ENCODE data around the gene GDF15.

The GDF15 gene

GRCh38 chr19:18414504-18415177, 28.7 kb downstream of the GDF15 start:
- H3K27ac ChIP-seq = no peak overlapping the region
- TF ChIP-seq CTCF (conservative IDR thresholded peaks at IDR 0.05) = no peak
- no peak for TF ChIP-seq ZFX (IDR thresholded peaks at IDR 0.05)

GRCh38 chr19:18415178-18415867, 29.4 kb downstream of the GDF15 start:
- no peak overlapping the region for H3K27ac ChIP-seq

GRCh38 chr19:18416778-18417249, 30.9 kb downstream of the GDF15 start:
- no peak overlapping the region for H3K27ac ChIP-seq
- no peak for TF ChIP-seq CTCF (conservative IDR thresholded peaks at IDR 0.05)
- no peak for TF ChIP-seq ZFX (IDR thresholded peaks at IDR 0.05)

More at GRCh38 chr19:18415178-18415867, 29.4 kb downstream of the GDF15 start:
- no peak for TF ChIP-seq CTCF (conservative IDR thresholded peaks at IDR 0.05)
- no peak for TF ChIP-seq ZFX (IDR thresholded peaks at IDR 0.05)

- no peak overlapping the region for H3K27ac ChIP-seq
- no peak for TF ChIP-seq ZFX (IDR thresholded peaks at IDR 0.05)
- no peak for TF ChIP-seq CTCF (conservative IDR thresholded peaks at IDR 0.05)
Observed at GRCh38 chr19:18417250-18418028, 31.5 kb downstream of the GDF15 start.

- no peak overlapping the region for H3K27ac ChIP-seq
- no peak for TF ChIP-seq ZFX (IDR thresholded peaks at IDR 0.05)
- TF ChIP-seq CTCF (conservative IDR thresholded peaks at IDR 0.05) = no peak
Observed at GRCh38 chr19:18418029-18418482, 32.1 kb downstream of the GDF15 start.

- TF ChIP-seq ZFX (IDR thresholded peaks at IDR 0.05) = no peak
- no peak for TF ChIP-seq CTCF (conservative IDR thresholded peaks at IDR 0.05)
- peak overlapping the region; percentile 84 for H3K27ac ChIP-seq
Observed at GRCh38 chr19:18418483-18419194, 32.7 kb downstream of the GDF15 start.
